Measurements from ENCODE around the gene INSYN1.

INSYN1 gene

DNA sequence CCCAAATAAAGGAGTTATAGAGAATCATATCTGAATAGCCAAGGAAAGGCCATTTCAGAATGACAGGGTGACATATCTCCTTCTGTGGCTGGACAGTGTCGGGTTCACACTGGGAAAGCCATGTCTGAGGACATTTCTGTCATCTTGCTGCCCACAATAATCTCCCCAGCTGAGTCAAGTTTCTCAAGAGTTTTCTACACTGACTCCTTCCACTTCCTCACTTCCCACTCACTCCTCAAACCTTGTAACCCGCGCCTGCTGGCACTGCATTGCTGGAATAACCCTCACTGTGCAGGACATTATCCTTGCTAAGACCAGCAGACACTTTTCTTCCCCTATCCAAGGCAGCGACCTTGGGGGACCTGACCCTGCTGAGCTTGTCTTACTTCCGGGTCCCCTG, 5.3 kb upstream of the INSYN1 start:
- no peaks in the 10 kb centered on the region for H3K79me2 ChIP-seq
- TF ChIP-seq CTCF (IDR thresholded peaks at IDR 0.05): no peak
- no peak overlapping the region for H3K4me3 ChIP-seq (ENCODE audit: low read depth, low read length)
- no peak overlapping the region for H3K4me2 ChIP-seq (ENCODE audit: low read length)
- no peak overlapping the region for H3K27ac ChIP-seq
- no peaks in the 10 kb centered on the region for H3K4me1 ChIP-seq
- no peak overlapping the region for H2AFZ ChIP-seq
- H3K27me3 ChIP-seq (ENCODE audit: control insufficient read depth, insufficient read depth, low read length): no peaks in the 10 kb centered on the region
- no peaks in the 10 kb centered on the region for H3K9me3 ChIP-seq (ENCODE audit: control insufficient read depth, low read length)
- H3K36me3 ChIP-seq (ENCODE audit: control insufficient read depth, insufficient read depth, low read length): no peaks in the 10 kb centered on the region
- H3K9ac ChIP-seq: no peak overlapping the region

- TF ChIP-seq CTCF (IDR thresholded peaks at IDR 0.05): no peak
- no peak overlapping the region for H3K9ac ChIP-seq
- H3K27me3 ChIP-seq (ENCODE audit: control insufficient read depth, insufficient read depth, low read length): no peaks in the 10 kb centered on the region
- no peaks in the 10 kb centered on the region for H3K36me3 ChIP-seq (ENCODE audit: control insufficient read depth, insufficient read depth, low read length)
- no peaks in the 10 kb centered on the region for H3K79me2 ChIP-seq
- no peaks in the 10 kb centered on the region for H3K9me3 ChIP-seq (ENCODE audit: control insufficient read depth, low read length)
- H2AFZ ChIP-seq: no peak overlapping the region
- H3K4me1 ChIP-seq: no peaks in the 10 kb centered on the region
- no peak overlapping the region for H3K4me2 ChIP-seq (ENCODE audit: low read length)
- no peak overlapping the region for H3K4me3 ChIP-seq (ENCODE audit: low read depth, low read length)
- no peak overlapping the region for H3K27ac ChIP-seq
These were observed 4.4 kb upstream of the INSYN1 start for GRCh38 chr15:73757571-73757970.

DNA sequence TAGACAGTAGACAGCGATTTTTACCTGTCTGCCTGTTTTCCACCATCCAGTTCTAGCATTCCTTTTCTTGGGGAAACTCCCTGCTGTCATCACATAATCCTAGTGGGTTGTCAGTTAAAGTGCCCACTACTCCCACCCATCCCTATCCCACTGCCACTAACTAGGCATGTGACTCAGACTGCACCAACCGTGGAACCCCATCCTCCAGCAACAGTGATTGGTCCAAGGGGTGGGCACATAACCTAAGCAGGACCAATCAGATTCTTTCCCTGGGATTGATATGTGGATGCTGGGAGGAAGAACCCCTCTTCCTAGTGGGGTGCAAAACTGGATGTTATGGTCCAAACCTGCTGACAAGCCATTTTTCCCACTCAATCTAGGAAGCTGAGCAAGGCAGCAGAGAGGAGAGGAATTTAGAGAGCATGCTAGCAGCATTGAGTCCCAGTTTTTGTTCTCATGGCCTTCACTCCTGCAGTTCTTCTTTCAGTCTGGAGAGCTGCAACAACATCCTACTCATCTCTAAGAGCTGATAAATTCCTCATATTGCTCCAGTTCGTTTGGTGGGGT, 3.9 kb upstream of the INSYN1 start:
- Histone ChIP-seq H3K4me3 (ENCODE audit: low read depth, low read length) (no peak overlapping the region), H3K27me3 (ENCODE audit: control insufficient read depth, insufficient read depth, low read length) (no peaks in the 10 kb centered on the region), H3K27ac (no peak overlapping the region), H3K4me1 (no peaks in the 10 kb centered on the region), H3K9me3 (ENCODE audit: control insufficient read depth, low read length) (no peaks in the 10 kb centered on the region), H3K79me2 (no peaks in the 10 kb centered on the region), H3K9ac (no peak overlapping the region), H2AFZ (no peak overlapping the region), H3K36me3 (ENCODE audit: control insufficient read depth, insufficient read depth, low read length) (no peaks in the 10 kb centered on the region), H3K4me2 (ENCODE audit: low read length) (no peak overlapping the region)
- TF ChIP-seq CTCF (IDR thresholded peaks at IDR 0.05): no peak

GRCh38 chr15:73756390-73756789, 3.2 kb upstream of the INSYN1 start:
- no peak overlapping the region for H3K4me2 ChIP-seq (ENCODE audit: low read length)
- no peaks in the 10 kb centered on the region for H3K27me3 ChIP-seq (ENCODE audit: control insufficient read depth, insufficient read depth, low read length)
- H3K9me3 ChIP-seq (ENCODE audit: control insufficient read depth, low read length): no peaks in the 10 kb centered on the region
- no peaks in the 10 kb centered on the region for H3K4me1 ChIP-seq
- H3K79me2 ChIP-seq: no peaks in the 10 kb centered on the region
- no peaks in the 10 kb centered on the region for H3K36me3 ChIP-seq (ENCODE audit: control insufficient read depth, insufficient read depth, low read length)
- H3K9ac ChIP-seq: no peak overlapping the region
- no peak overlapping the region for H3K4me3 ChIP-seq (ENCODE audit: low read depth, low read length)
- H3K27ac ChIP-seq: no peak overlapping the region
- TF ChIP-seq CTCF (IDR thresholded peaks at IDR 0.05): no peak
- no peak overlapping the region for H2AFZ ChIP-seq

- H3K4me3 ChIP-seq (ENCODE audit: low read depth, low read length): no peak overlapping the region
- H3K4me2 ChIP-seq (ENCODE audit: low read length): no peak overlapping the region
- H3K36me3 ChIP-seq (ENCODE audit: control insufficient read depth, insufficient read depth, low read length): no peaks in the 10 kb centered on the region
- TF ChIP-seq CTCF (IDR thresholded peaks at IDR 0.05): no peak
- H3K79me2 ChIP-seq: no peaks in the 10 kb centered on the region
- no peaks in the 10 kb centered on the region for H3K27me3 ChIP-seq (ENCODE audit: control insufficient read depth, insufficient read depth, low read length)
- no peaks in the 10 kb centered on the region for H3K4me1 ChIP-seq
- H3K9ac ChIP-seq: no peak overlapping the region
- no peak overlapping the region for H2AFZ ChIP-seq
- no peak overlapping the region for H3K27ac ChIP-seq
- H3K9me3 ChIP-seq (ENCODE audit: control insufficient read depth, low read length): no peaks in the 10 kb centered on the region
These were observed 2.8 kb upstream of the INSYN1 start for GRCh38 chr15:73755946-73756345.

Measured in parathyroid adenoma (tissue), 2 donors.